Measurements from ENCODE around the gene ERCC6L2.

ERCC6L2 gene

GRCh38 chr9:95924987-95925386 lies 49.5 kb downstream of the ERCC6L2 start:
- no peak for DNase-seq

- no peak for DNase-seq
Observed at GRCh38 chr9:95927271-95928004, 51.9 kb downstream of the ERCC6L2 start.

GRCh38 chr9:95930277-95930676 lies 54.8 kb downstream of the ERCC6L2 start:
- DNase-seq, result no peak

GRCh38 chr9:95935861-95936578 lies 60.5 kb downstream of the ERCC6L2 start:
- no peak for DNase-seq

GRCh38 chr9:95936579-95937075 lies 61.1 kb downstream of the ERCC6L2 start:
- no peak for DNase-seq

- DNase-seq, result no peak
Observed at GRCh38 chr9:95937131-95937530, 61.6 kb downstream of the ERCC6L2 start.

GRCh38 chr9:95938724-95939123 lies 63.2 kb downstream of the ERCC6L2 start:
- no peak for DNase-seq

GRCh38 chr9:95939472-95939871 lies 64.0 kb downstream of the ERCC6L2 start:
- DNase-seq, result no peak

GRCh38 chr9:95940265-95940664 lies 64.8 kb downstream of the ERCC6L2 start:
- DNase-seq, result no peak

GRCh38 chr9:95942016-95942415 lies 66.5 kb downstream of the ERCC6L2 start:
- no peak for DNase-seq

GRCh38 chr9:95947118-95947517 lies 71.6 kb downstream of the ERCC6L2 start:
- no peak for DNase-seq

- no peak for DNase-seq
Observed at GRCh38 chr9:95952471-95952870, 77.0 kb downstream of the ERCC6L2 start.

- DNase-seq, result no peak
Observed at GRCh38 chr9:95953986-95954385, 78.5 kb downstream of the ERCC6L2 start.

GRCh38 chr9:95954940-95955339 lies 79.4 kb downstream of the ERCC6L2 start:
- no peak for DNase-seq

GRCh38 chr9:95962936-95963335 lies 87.4 kb downstream of the ERCC6L2 start:
- no peak for DNase-seq

GRCh38 chr9:95963659-95964058 lies 88.2 kb downstream of the ERCC6L2 start:
- no peak for DNase-seq

- DNase-seq, result no peak
Observed at GRCh38 chr9:95966306-95966705, 90.8 kb downstream of the ERCC6L2 start.

GRCh38 chr9:95970317-95970716 lies 94.8 kb downstream of the ERCC6L2 start:
- DNase-seq, result no peak

- DNase-seq, result no peak
Observed at GRCh38 chr9:95971815-95972214, 96.3 kb downstream of the ERCC6L2 start.

GRCh38 chr9:95974389-95974788 lies 98.9 kb downstream of the ERCC6L2 start:
- no peak for DNase-seq

GRCh38 chr9:95977371-95977770 lies 101.9 kb downstream of the ERCC6L2 start:
- no peak for DNase-seq

GRCh38 chr9:95978106-95978505 lies 102.6 kb downstream of the ERCC6L2 start:
- DNase-seq, result no peak

GRCh38 chr9:95979446-95979845 lies 104.0 kb downstream of the ERCC6L2 start:
- DNase-seq, result no peak
